Activated naive CD4-positive, alpha-beta T cell treated with Interleukin-2 at 50 U/mL for 16 hours (primary cell): ENCODE measurements around the gene FSIP1.

Experiments
- DNase-seq: peaks from one replicate; pipeline ENCODE4 v3.0.0-alpha.2; 2020

The FSIP1 gene

DNA sequence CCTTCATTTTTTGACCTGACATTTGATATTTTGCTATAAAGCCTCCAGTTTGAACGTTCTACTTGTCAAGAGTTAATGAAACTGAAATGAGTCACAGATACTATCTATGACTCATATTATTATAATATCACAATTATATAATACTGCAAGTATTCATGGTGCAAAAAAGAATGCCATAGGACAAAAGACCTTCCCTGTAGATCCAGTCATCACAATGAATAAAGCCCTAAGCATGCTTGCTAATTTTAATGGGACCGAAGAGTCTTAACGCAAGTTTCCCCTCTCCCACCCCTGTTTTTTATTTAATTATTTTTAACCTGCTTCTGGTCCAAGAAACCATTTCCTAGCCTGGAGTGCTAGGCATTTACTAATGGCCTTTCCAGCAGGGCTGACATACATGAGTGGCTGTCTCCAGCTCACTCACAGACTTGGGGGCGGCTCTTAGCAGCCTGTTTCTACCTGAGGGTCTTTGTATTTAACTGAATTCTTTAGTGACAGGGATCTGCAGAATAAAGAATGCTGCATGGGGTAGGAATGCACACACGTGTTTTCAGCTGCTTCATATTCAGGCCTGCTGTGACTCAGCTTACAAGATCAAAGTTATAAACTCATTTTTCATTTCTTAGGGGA, 140.5 kb downstream of the FSIP1 start:
- no peak for DNase-seq

GRCh38 chr15:39641191-39641889, 141.3 kb downstream of the FSIP1 start:
- peak; percentile 14 for DNase-seq

DNA sequence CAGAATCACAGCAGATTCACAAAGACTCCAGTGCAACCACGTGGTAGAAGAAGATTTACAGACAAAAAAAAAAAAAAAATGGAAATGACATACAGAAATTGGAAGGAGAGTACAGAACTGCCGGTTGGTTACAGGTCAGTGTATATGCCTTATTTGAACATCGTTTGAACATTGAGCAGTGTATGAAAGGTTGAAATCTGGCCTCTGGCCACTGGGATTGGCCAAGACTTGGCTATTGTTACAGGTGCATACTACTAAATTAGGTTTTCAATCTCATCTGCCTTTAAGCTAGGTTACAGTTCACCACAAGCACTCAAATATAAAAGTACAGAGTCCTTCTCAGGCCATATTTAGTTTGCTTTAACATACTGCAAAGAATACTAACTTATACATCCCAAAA, 142.0 kb downstream of the FSIP1 start:
- no peak for DNase-seq

- DNase-seq, result no peak
Observed at GRCh38 chr15:39639037-39639436, 143.6 kb downstream of the FSIP1 start.

- no peak for DNase-seq
Observed at GRCh38 chr15:39638041-39638440, 144.6 kb downstream of the FSIP1 start.

DNA sequence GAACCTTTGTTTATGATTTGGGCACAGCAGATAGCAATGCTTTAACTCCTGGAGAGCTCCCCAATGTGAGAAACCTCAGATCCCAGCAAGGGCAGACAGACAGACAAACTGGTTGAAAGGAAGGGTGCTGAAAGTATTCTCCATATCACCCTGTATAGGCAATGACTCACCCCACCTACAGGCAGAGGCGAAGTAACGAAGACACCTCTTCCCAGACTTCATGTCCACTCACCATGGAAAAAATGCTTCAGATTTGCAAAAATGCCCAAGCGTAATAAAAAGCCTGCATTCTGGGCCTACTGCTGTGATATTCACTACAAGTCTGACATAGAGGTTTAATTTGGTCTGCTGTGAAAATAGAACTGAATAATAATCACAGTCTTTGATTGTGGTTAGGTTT, 151.3 kb downstream of the FSIP1 start:
- DNase-seq, result peak; percentile 33

DNA sequence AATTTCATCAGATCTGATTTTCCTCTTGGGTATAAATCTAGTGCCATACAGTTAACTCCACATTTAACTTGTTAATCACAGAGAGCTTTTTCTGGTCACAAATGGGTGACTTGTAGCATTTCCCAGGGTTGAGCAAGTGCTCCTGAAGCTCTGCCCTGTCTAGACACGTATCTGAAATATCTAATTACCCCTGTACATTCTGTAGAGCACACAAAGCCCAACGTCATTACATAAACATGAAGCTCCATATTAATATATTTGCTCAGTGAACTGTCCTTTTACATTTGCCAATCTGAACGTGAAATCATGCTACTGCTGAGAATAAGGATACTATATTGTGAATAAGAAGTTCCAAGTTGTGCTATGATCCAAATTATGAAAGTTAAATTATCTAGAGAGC, 152.7 kb downstream of the FSIP1 start:
- DNase-seq, result no peak

DNA sequence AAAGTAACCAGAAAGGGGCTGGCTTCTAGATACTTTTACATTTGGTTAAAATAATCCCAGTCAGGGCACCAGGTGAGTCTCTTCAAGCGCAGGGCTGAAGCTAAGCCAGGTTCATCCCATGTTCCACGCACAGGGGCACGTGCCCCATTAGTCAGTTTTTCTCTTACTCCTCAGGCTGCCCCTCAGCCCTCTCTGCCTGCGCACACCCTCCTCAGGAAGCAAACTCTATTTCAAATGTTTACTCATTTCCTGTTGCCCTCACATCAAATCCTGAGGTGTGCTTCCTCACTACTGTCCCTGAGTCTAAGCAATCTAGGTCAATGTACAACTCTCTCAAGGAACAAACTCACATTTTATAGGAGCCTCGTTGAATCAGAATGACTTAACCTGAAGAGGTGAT, 153.3 kb downstream of the FSIP1 start:
- peak; percentile 69 for DNase-seq

GRCh38 chr15:39628546-39629257, 153.9 kb downstream of the FSIP1 start:
- DNase-seq, result no peak

- DNase-seq, result no peak
Observed at GRCh38 chr15:39628144-39628508, 154.5 kb downstream of the FSIP1 start.

DNA sequence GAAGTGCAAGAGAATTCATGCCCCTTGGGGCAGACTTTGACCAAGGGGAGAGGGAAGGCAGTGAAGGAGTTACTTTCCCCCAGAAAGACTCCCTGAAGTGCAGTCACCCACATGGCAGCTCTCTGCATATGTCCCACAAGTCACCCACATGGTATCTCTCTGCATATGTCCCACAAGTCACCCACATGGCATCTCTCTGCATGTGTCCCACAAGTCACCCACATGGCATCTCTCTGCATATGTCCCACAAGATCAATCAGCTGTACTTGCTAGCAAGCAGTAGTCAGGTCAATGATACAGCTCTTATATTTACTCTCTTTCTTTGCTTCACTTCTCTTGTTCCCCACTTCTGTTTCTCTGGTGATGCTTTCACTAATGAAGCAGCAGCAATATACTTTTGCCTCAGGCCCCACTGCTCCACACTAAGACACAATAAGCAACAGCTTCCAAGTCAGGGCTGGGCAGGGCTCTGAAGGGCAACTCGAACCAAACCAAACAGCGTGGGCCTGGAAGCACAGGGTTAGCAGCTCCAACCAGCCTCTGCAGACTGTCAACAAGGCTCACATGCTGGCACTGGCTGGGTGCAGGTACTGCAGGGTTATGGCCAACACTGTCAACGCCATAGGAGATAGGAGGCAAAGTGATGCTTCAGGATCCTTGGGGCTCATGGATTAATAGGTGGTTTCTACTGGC, 155.0 kb downstream of the FSIP1 start:
- DNase-seq, result no peak

DNA sequence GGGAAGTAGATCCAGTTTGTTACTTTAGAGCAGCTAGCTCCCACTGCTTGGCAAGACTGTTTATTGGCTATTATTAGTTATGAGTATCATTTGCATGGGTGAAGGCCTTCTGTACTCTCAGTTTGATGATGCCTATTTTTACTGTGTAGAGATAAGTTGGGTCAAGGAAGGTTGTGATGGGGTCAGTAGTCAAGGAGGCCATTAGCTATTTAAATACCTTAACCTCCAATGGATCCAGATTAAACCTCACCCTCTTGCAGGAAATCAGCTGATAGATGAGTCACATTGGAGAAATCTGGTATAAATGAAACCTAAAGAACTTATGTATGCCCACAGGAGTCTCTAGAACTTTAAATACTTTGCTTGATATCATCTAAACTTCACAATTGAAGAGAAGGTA, 156.8 kb downstream of the FSIP1 start:
- no peak for DNase-seq

DNA sequence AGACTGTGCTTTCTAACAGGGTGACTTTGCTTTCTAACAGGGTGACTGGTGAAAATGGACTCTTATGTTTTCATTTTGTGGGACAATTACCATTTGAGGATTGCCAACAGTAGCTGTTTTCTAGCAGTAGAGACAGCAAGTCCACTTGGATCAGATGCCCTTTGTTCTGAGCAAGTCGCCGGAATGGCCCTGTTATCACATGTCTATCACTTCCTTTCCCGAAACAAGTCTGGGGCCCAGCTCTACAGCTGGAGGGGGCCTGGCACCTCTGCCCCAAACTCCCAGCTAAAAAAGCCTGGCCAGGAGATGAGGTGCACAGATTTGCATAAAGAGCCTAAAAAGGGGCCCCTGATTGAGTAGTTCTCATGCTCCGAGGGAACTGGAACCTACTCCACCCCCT, 157.2 kb downstream of the FSIP1 start:
- no peak for DNase-seq

GRCh38 chr15:39624806-39625205, 157.8 kb downstream of the FSIP1 start:
- peak; percentile 71 for DNase-seq

- peak; percentile 47 for DNase-seq
Observed at GRCh38 chr15:39623529-39623931, 159.1 kb downstream of the FSIP1 start.

GRCh38 chr15:39622660-39623516, 159.8 kb downstream of the FSIP1 start:
- no peak for DNase-seq

GRCh38 chr15:39621976-39622375, 160.7 kb downstream of the FSIP1 start:
- DNase-seq, result no peak

- no peak for DNase-seq
Observed at GRCh38 chr15:39621210-39621609, 161.4 kb downstream of the FSIP1 start.

GRCh38 chr15:39618063-39618823, 164.4 kb downstream of the FSIP1 start:
- DNase-seq, result no peak

DNA sequence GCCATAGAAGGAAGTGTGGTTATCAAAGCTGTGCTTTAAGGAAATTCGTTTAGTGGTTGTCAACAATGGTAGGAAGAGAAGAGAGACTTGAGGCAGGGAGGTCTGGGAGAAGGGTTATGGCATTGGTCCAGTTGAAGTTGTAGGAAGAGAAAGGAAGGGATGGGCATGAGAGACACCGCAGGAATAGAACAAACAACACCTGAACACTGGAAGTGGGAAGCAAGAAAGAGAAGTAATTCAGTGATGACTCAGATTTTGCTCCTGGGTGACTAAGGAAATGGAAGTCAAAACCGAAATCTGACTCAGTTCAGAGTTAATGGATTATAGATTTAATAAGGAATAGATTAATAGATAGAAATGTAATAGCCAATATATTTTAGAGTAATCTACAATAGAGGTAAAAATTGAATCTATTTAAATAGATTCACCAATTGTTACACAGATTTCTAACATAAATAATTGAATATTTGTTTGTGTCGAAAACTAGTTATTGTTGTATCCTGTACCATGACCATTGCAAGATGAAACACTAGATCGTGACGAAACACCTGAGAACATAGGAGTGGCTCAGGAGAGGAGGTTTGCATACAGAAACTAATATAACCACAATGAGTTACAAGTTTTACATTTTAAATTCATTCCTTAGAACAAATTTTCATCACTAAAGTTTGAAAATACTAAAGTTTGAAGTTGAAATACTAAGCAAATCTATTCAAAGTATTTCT, 165.7 kb downstream of the FSIP1 start:
- DNase-seq, result no peak

DNA sequence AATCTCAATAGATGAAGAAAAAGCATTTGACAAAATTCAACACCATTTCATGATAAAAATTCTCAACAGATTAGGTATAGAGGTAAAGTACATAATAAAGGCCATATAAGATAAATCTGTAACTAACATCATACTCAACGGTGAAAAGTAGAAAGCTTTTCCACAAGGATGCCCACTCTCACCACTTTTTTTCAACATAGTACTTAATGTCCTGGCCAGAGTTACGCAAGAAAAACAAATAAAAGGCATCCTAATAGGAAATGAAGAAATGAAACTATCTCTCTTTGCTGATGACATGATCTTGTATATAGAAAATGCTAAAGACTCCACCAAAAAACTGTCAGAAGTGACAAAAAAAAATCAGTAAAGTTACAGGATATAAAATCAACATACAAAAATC, 168.8 kb downstream of the FSIP1 start:
- DNase-seq, result no peak
